ENCODE measurements around the gene C6orf132. TPM values are rescaled to one million over a fixed set of nuclear protein-coding genes. Genes with fewer than 3 reads are reported as not detected.

The C6orf132 gene
- total and polyA plus RNA-seq, 2 of the 4 experiments (the other 2 are of a cell fraction): 0.72 to 1.7 TPM

- no peak overlapping the region for H4K8ac ChIP-seq (ENCODE audit: low read depth in 2 of 2, low read length in 2 of 2)
- TF ChIP-seq FOS (IDR thresholded peaks at IDR 0.05; ENCODE audit: low read depth, low read length) (no peak), POLR2A (IDR thresholded peaks at IDR 0.05; ENCODE audit: low read depth, low read length) (no peak), RFX5 (IDR thresholded peaks at IDR 0.05; ENCODE audit: low read depth, low read length) (no peak), NFE2L2 (IDR thresholded peaks at IDR 0.05; ENCODE audit: low read depth, low read length) (no peak), MAZ (IDR thresholded peaks at IDR 0.05; ENCODE audit: borderline replicate concordance, low read depth, low read length) (no peak), RCOR1 (IDR thresholded peaks at IDR 0.05; ENCODE audit: insufficient replicate concordance, low read length) (no peak), RAD21 (IDR thresholded peaks at IDR 0.05; ENCODE audit: low read length) (no peak), BHLHE40 (IDR thresholded peaks at IDR 0.05; ENCODE audit: low read depth, low read length) (no peak), MXI1 (IDR thresholded peaks at IDR 0.05; ENCODE audit: borderline replicate concordance, low read depth, low read length) (no peak), CEBPB (IDR thresholded peaks at IDR 0.05; ENCODE audit: low read depth, low read length) (no peak), CHD1 (IDR thresholded peaks at IDR 0.05; ENCODE audit: low read depth, low read length) (no peak), CTCF (conservative IDR thresholded peaks at IDR 0.05; ENCODE audit: low read depth, low read length) (no peak), SMC3 (IDR thresholded peaks at IDR 0.05; ENCODE audit: low read depth, low read length) (no peak), MAFK (IDR thresholded peaks at IDR 0.05; ENCODE audit: low read depth, low read length) (no peak)
- TF ChIP-seq, protein P1, sequence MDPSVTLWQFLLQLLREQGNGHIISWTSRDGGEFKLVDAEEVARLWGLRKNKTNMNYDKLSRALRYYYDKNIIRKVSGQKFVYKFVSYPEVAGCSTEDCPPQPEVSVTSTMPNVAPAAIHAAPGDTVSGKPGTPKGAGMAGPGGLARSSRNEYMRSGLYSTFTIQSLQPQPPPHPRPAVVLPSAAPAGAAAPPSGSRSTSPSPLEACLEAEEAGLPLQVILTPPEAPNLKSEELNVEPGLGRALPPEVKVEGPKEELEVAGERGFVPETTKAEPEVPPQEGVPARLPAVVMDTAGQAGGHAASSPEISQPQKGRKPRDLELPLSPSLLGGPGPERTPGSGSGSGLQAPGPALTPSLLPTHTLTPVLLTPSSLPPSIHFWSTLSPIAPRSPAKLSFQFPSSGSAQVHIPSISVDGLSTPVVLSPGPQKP (IDR thresholded peaks at IDR 0.05; ENCODE audit: borderline replicate concordance, low read depth, low read length): no peak
- TF ChIP-seq, protein P2, sequence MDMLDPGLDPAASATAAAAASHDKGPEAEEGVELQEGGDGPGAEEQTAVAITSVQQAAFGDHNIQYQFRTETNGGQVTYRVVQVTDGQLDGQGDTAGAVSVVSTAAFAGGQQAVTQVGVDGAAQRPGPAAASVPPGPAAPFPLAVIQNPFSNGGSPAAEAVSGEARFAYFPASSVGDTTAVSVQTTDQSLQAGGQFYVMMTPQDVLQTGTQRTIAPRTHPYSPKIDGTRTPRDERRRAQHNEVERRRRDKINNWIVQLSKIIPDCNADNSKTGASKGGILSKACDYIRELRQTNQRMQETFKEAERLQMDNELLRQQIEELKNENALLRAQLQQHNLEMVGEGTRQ (IDR thresholded peaks at IDR 0.05; ENCODE audit: low read depth, low read length): no peak
- no peak overlapping the region for H2BK20ac ChIP-seq (ENCODE audit: low read depth, low read length)
- H3K4me1 ChIP-seq (ENCODE audit: control insufficient read depth, insufficient read depth, low read length): peaks cover 7% of the 10 kb centered on the region
- H2BK15ac ChIP-seq (ENCODE audit: low read depth, low read length): no peak overlapping the region
- H2BK120ac ChIP-seq (ENCODE audit: low read depth, low read length): no peak overlapping the region
- H3K14ac ChIP-seq (replicated peaks; ENCODE audit: low read depth, low read length): no peak overlapping the region
- H3K27me3 ChIP-seq (ENCODE audit: control insufficient read depth, insufficient read depth, low read length): no peaks in the 10 kb centered on the region
- no peak overlapping the region for H2AFZ ChIP-seq (replicated peaks; ENCODE audit: low read length, poor library complexity)
- no peak overlapping the region for H3K56ac ChIP-seq (ENCODE audit: extremely low read depth, insufficient read depth, low read length)
- H3K36me3 ChIP-seq (ENCODE audit: control insufficient read depth, insufficient read depth, low read length): no peaks in the 10 kb centered on the region; the same call in none of the 2 replicates
- WGBS, 2 experiments (ENCODE audit: extremely low coverage in 2 of 2, insufficient read length in 1 of 2): no CpG with 5 or more reads among the region's 1 CpG
- no peak overlapping the region for H3K4me2 ChIP-seq (ENCODE audit: low read depth, low read length)
- DNase-seq (no peak), ATAC-seq (ENCODE audit: low read depth) (no peak)
- H4K20me1 ChIP-seq (ENCODE audit: insufficient read depth, low read length): no peaks in the 10 kb centered on the region
- POLR2A ChIA-PET (ENCODE audit: unreplicated experiment): no interaction called here
- H4K91ac ChIP-seq (ENCODE audit: insufficient read depth, low read depth, low read length): no peak overlapping the region
- H3K79me1 ChIP-seq (ENCODE audit: low read depth in 1 of 2, low read length in 2 of 2): 0 out of 4 replicates have a peak, but pooled peaks cover 0 to 4% of the 10 kb centered on the region in 2 experiments
- no peak overlapping the region for H3K27ac ChIP-seq (ENCODE audit: insufficient read depth, low read length)
- in situ Hi-C loops (cut with MboI; ENCODE audit: low sequenced_read_pairs): no loop called here
- no peak overlapping the region for H2AK9ac ChIP-seq (replicated peaks; ENCODE audit: low read depth, low read length, poor library complexity)
- no peak overlapping the region for H3K9ac ChIP-seq (ENCODE audit: low read depth, low read length)
- no peak overlapping the region for H2AK5ac ChIP-seq (ENCODE audit: low read depth, low read length)
- no peak overlapping the region for H3K4ac ChIP-seq (ENCODE audit: low read depth, low read length)
- CTCF ChIA-PET: no interaction called here
- no peak overlapping the region for H3K18ac ChIP-seq (ENCODE audit: low read depth, low read length)
- intact Hi-C loops (cut with micrococcal nuclease): no loop called here
- H3K9me3 ChIP-seq (ENCODE audit: control insufficient read depth, insufficient read depth, low read length): no peaks in the 10 kb centered on the region
- H4K5ac ChIP-seq (ENCODE audit: low read depth, low read length): no peak overlapping the region
- dilution Hi-C loops (cut with HindIII; ENCODE audit: low sequenced_read_pairs, unreplicated experiment): no loop called here
- no TSS peak for BruUV-seq (replicated peaks)
- H3K23ac ChIP-seq (ENCODE audit: low read depth, low read length): no peak overlapping the region
- no peak overlapping the region for H3K4me3 ChIP-seq (ENCODE audit: insufficient read depth, low read depth, low read length)
- H2BK5ac ChIP-seq (ENCODE audit: low read depth, low read length, poor library complexity, severe bottlenecking): no peak overlapping the region
- peaks cover 12% of the 10 kb centered on the region; the same call in 1 of the 2 replicates for H3K9me1 ChIP-seq (ENCODE audit: insufficient read depth, low read length)
These were observed 36.7 kb downstream of the C6orf132 start for GRCh38 chr6:42105709-42106108.

All from IMR-90 (cell line).